Activated T-helper 1 cell treated with Interleukin-2 at 50 U/mL for 16 hours (primary cell): Measurements from ENCODE around the gene ADAMTSL1.

Experiments used
- DNase-seq: peaks from one replicate; pipeline ENCODE4 v3.0.0-alpha.2; 2020; ENCODE audit warnings: low read depth

ADAMTSL1 gene

DNA sequence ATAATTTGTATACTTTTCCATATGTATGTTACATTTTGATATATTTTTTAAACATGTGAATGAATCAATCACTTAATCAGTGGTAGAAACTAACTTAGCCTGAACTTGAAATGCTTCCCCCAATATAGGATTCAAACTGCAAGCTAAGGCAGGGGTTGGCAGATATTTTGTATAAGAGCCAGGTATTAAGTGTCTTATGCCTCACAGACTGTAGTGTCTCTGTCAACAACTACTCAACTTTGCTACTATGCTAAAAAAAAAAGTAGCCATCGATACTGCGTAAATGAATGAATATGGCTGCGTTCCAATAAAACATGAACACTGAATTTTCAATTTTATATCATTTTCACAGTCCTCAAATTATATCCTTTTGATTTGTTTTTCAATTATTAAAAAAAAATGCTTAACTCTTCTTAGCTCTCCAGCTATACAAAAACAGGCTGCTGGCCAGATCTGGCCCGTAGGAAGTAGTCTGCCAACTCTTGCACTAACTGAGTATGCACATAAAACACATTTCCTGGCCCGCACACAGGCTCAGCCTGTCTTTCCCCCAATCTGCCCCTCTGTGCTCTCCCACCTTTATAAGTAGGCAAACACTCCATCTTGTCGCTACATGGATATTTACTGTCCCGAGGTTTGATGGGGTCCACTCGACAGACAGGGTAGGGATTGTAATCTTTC lies 467.2 kb downstream of the ADAMTSL1 start:
- DNase-seq, result no peak

DNA sequence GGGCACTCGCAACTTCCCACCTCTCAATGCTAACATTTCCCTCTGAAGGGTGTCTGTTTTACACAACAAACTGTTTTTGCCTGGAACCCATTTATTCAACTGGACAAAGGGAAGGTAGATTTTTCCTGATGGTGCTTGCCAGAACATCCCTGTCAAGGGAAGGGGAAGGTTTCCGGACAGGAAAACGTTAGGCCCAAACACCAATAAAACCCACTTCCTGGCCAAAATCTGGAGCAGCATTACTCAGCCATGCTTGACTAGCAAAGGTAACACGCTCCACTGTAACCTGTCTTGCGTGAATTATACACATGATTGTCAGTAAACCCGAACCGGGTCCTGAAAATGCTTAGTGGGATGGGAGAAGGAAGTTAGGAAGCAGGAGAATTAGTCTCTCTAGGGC lies 468.8 kb downstream of the ADAMTSL1 start:
- DNase-seq, result no peak

DNA sequence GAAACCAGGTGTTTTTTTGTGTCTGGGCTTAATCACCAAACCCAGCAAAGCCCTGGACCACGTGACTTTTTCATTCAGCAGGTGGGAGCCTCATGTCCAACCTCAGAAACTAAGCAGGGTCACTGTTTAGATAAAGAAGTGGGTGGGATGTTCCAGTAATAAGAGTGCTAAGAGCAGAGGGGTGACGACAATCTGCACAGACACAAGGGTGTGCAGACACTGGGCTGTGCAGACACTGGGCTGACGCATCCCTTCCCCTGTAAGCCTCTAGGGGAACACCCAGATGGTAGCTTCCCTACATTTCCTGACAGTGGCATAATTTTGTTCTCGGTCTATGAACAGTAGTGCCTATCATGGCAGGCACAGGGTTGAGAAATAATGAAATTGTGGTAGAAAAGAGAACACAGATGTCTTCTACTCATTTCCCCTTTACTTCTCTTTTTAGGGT lies 474.0 kb downstream of the ADAMTSL1 start:
- no peak for DNase-seq

DNA sequence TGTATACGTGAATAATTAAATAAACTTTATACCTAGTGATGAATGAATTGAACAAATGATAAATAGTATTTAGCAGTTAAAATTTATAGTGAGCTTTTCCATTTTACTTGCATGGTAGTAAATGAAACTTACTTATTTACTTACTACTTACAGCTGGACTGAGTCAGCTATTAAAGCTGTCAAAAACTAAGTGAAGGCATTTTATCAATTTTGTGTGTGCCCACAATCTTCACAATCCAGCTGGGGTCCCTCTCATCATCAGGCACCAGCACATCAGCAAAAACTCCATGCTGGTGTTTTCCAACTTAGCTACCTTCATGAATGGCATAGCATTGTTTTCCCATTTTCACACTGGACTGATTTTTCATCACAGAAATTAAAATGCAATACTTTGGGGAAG lies 478.0 kb downstream of the ADAMTSL1 start:
- no peak for DNase-seq

DNA sequence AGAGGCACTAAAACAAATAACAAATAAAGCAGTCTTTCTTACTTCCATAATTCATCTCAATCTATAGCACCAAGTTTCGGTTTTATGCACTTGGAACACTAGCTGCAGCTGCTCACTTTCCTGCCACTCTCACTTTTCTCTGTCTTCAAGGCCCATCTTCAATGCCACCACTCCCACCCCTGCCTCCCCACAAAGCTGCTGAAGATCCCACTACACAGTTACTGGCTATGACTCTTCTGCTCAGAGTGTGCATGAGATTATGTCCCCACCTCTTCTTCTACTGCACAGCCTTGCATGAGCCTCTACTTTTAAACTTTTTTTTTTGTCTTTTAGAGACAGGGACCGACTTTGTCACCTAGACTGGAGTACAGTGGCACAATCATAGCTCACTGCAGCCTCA lies 481.7 kb downstream of the ADAMTSL1 start:
- DNase-seq, result no peak
